ENCODE results near the gene KRTAP3-1. TPM values are rescaled to one million over a fixed set of nuclear protein-coding genes. Genes with fewer than 3 reads are reported as not detected.

KRTAP3-1 gene
- total RNA-seq, 5 donors from 2014 or later (not counting 1 experiment from before 2014, with no cell fraction given): not detected

- Mint-ChIP-seq H3K36me3 (no peaks in the 10 kb centered on the region), H3K27me3 (peaks cover 3 to 21% of the 10 kb centered on the region in 2 donors), H3K4me1 (no peaks in the 10 kb centered on the region), H3K4me3 (no peak overlapping the region), H3K9me3 (peaks cover 0 to 4% (median 3%) of the 10 kb centered on the region in 3 donors), H3K27ac (no peak overlapping the region)
- ATAC-seq (replicated peaks in 1 of 4): no peak
- Histone ChIP-seq H3K27me3 (replicated peaks in 1 of 2; ENCODE audit: control insufficient read depth in 2 of 2, extremely low read depth in 1 of 2, insufficient read depth in 2 of 2, low read length in 1 of 2) (no peaks in the 10 kb centered on the region), H3K36me3 (ENCODE audit: control insufficient read depth in 2 of 2, extremely low read depth in 1 of 2, insufficient read depth in 1 of 2, low read length in 1 of 2) (no peaks in the 10 kb centered on the region), H3K4me1 (ENCODE audit: control insufficient read depth in 1 of 2, extremely low read depth in 1 of 2, insufficient read depth in 2 of 2, low read length in 2 of 2) (no peaks in the 10 kb centered on the region), H3K4me3 (ENCODE audit: control insufficient read depth in 1 of 2, extremely low read depth in 1 of 2, low read length in 1 of 2) (no peak overlapping the region), H3K9me3 (no peaks in the 10 kb centered on the region), H3K27ac (ENCODE audit: low read length) (no peak overlapping the region)
- CTCF ChIA-PET: no interaction called here
- no peak for DNase-seq
- 85% methylated on average over 12 of the region's 13 CpGs for WGBS (ENCODE audit: insufficient coverage)
- POLR2A ChIA-PET: interaction anchor here in 1 of 2 donors (0.6 kb wide), 1 partner anchor 774 kb away, joined by 4 read pairs; no protein-coding TSS in a partner anchor
These were observed 7.8 kb upstream of the KRTAP3-1 start for GRCh38 chr17:41016578-41017215.

DNA sequence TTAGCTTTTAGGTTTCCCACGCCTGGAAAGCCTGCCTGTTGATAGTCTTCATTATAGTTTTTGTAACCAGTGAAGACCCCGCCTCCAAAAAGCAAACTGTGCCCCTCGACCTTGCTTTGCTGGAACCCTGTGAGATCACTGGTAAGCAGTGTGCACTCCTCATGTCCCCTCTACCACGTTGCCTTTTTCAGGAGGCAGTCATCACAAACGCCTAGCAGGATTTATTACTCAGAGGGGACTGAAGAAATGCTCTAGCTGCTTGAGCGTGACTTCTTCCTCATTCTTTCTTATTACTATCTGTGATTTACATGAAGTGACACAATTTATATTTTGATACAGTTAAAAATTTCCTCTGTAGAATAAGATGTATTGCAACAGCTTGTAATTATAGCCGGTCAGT is 6.5 kb upstream of the KRTAP3-1 start:
- POLR2A ChIA-PET: no interaction called here
- Histone ChIP-seq H3K36me3 (ENCODE audit: control insufficient read depth in 2 of 2, extremely low read depth in 1 of 2, insufficient read depth in 1 of 2, low read length in 1 of 2) (no peaks in the 10 kb centered on the region), H3K27ac (ENCODE audit: low read length) (no peak overlapping the region), H3K4me1 (ENCODE audit: control insufficient read depth in 1 of 2, extremely low read depth in 1 of 2, insufficient read depth in 2 of 2, low read length in 2 of 2) (no peaks in the 10 kb centered on the region), H3K9me3 (no peaks in the 10 kb centered on the region), H3K4me3 (ENCODE audit: control insufficient read depth in 1 of 2, extremely low read depth in 1 of 2, low read length in 1 of 2) (no peak overlapping the region), H3K27me3 (replicated peaks in 1 of 2; ENCODE audit: control insufficient read depth in 2 of 2, extremely low read depth in 1 of 2, insufficient read depth in 2 of 2, low read length in 1 of 2) (no peaks in the 10 kb centered on the region)
- no peaks in the 10 kb centered on the region for H3K4me1 Mint-ChIP-seq
- H3K4me3 Mint-ChIP-seq: no peak overlapping the region
- no peak overlapping the region for H3K27ac Mint-ChIP-seq
- DNase-seq (no peak), ATAC-seq (replicated peaks in 1 of 4) (no peak)
- no peaks in the 10 kb centered on the region for H3K36me3 Mint-ChIP-seq
- H3K27me3 Mint-ChIP-seq: peaks cover 3 to 15% of the 10 kb centered on the region in 2 donors
- CTCF ChIA-PET: no interaction called here
- 66% methylated on average over 4 of the region's 7 CpGs for WGBS (ENCODE audit: insufficient coverage)
- H3K9me3 Mint-ChIP-seq: no peaks in the 10 kb centered on the region

- WGBS (ENCODE audit: insufficient coverage): 55% methylated on average over 1 of the region's 1 CpG
- H3K36me3 ChIP-seq (ENCODE audit: control insufficient read depth in 2 of 2, extremely low read depth in 1 of 2, insufficient read depth in 1 of 2, low read length in 1 of 2): no peaks in the 10 kb centered on the region
- Mint-ChIP-seq H3K36me3 (no peaks in the 10 kb centered on the region), H3K27me3 (peaks cover 3 to 15% of the 10 kb centered on the region in 2 donors), H3K4me1 (no peaks in the 10 kb centered on the region), H3K4me3 (no peak overlapping the region), H3K9me3 (no peaks in the 10 kb centered on the region), H3K27ac (no peak overlapping the region)
- ATAC-seq (replicated peaks in 1 of 4) (no peak), DNase-seq (no peak)
- ChIA-PET POLR2A (interaction anchor here in 1 of 2 donors (0.6 kb wide), 1 partner anchor 89 kb away, joined by 3 read pairs; no protein-coding TSS in a partner anchor), CTCF (no interaction called here)
- no peaks in the 10 kb centered on the region for H3K9me3 ChIP-seq
- peaks cover 0 to 3% of the 10 kb centered on the region in 2 experiments for H3K27me3 ChIP-seq (replicated peaks in 1 of 2; ENCODE audit: control insufficient read depth in 2 of 2, extremely low read depth in 1 of 2, insufficient read depth in 2 of 2, low read length in 1 of 2)
- no peaks in the 10 kb centered on the region for H3K4me1 ChIP-seq (ENCODE audit: control insufficient read depth in 1 of 2, extremely low read depth in 1 of 2, insufficient read depth in 2 of 2, low read length in 2 of 2)
- H3K4me3 ChIP-seq (ENCODE audit: control insufficient read depth in 1 of 2, extremely low read depth in 1 of 2, low read length in 1 of 2): no peak overlapping the region
- H3K27ac ChIP-seq (ENCODE audit: low read length): no peak overlapping the region
These were observed 4.7 kb upstream of the KRTAP3-1 start for GRCh38 chr17:41013606-41014005.

DNA sequence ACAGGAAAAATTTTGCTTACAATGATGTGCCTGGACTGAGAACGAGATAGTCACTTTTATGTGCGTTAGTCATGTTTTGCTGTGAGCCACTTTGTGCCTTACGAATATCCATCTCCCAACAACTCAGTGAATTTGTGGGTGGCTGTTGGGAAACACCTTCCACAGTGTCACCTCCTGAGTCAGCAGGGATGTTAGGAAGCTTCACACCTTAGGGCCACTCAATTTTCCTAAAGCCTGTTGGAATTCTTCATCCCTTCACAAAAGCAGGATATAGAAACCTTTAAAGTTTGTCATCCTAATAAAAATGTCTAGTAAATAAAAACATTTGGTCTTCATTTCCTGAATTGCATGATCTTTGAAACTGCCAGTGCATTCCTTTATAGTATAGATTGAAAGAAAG is 4.3 kb upstream of the KRTAP3-1 start:
- no peaks in the 10 kb centered on the region for H3K36me3 Mint-ChIP-seq
- POLR2A ChIA-PET: interaction anchor here in 1 of 2 donors (0.6 kb wide), 1 partner anchor 89 kb away, joined by 3 read pairs; no protein-coding TSS in a partner anchor
- ATAC-seq (replicated peaks in 1 of 4): no peak
- CTCF ChIA-PET: no interaction called here
- H3K4me3 Mint-ChIP-seq: no peak overlapping the region
- H3K9me3 Mint-ChIP-seq: no peaks in the 10 kb centered on the region
- DNase-seq: no peak
- Histone ChIP-seq H3K9me3 (no peaks in the 10 kb centered on the region), H3K4me1 (ENCODE audit: control insufficient read depth in 1 of 2, extremely low read depth in 1 of 2, insufficient read depth in 2 of 2, low read length in 2 of 2) (no peaks in the 10 kb centered on the region), H3K36me3 (ENCODE audit: control insufficient read depth in 2 of 2, extremely low read depth in 1 of 2, insufficient read depth in 1 of 2, low read length in 1 of 2) (no peaks in the 10 kb centered on the region), H3K27ac (ENCODE audit: low read length) (no peak overlapping the region), H3K27me3 (replicated peaks in 1 of 2; ENCODE audit: control insufficient read depth in 2 of 2, extremely low read depth in 1 of 2, insufficient read depth in 2 of 2, low read length in 1 of 2) (peaks cover 0 to 5% of the 10 kb centered on the region in 2 experiments), H3K4me3 (ENCODE audit: control insufficient read depth in 1 of 2, extremely low read depth in 1 of 2, low read length in 1 of 2) (no peak overlapping the region)
- WGBS (ENCODE audit: insufficient coverage): 60% methylated on average over 1 of the region's 3 CpGs
- H3K27me3 Mint-ChIP-seq: peaks cover 3 to 15% of the 10 kb centered on the region in 2 donors
- no peaks in the 10 kb centered on the region for H3K4me1 Mint-ChIP-seq
- H3K27ac Mint-ChIP-seq: no peak overlapping the region

- no peaks in the 10 kb centered on the region for H3K4me1 Mint-ChIP-seq
- no peaks in the 10 kb centered on the region for H3K9me3 Mint-ChIP-seq
- no peaks in the 10 kb centered on the region for H3K4me1 ChIP-seq (ENCODE audit: control insufficient read depth in 1 of 2, extremely low read depth in 1 of 2, insufficient read depth in 2 of 2, low read length in 2 of 2)
- no peak overlapping the region for H3K4me3 Mint-ChIP-seq
- no peak for DNase-seq
- ChIA-PET CTCF (no interaction called here), POLR2A (no interaction called here)
- H3K27ac ChIP-seq (ENCODE audit: low read length): no peak overlapping the region
- H3K27me3 Mint-ChIP-seq: peaks cover under 1 to 13% of the 10 kb centered on the region in 2 donors
- H3K4me3 ChIP-seq (ENCODE audit: control insufficient read depth in 1 of 2, extremely low read depth in 1 of 2, low read length in 1 of 2): no peak overlapping the region
- H3K27ac Mint-ChIP-seq: no peak overlapping the region
- H3K36me3 Mint-ChIP-seq: no peaks in the 10 kb centered on the region
- H3K9me3 ChIP-seq: no peaks in the 10 kb centered on the region
- no peak for ATAC-seq (replicated peaks in 1 of 4)
- 70% methylated on average over 6 of the region's 6 CpGs for WGBS (ENCODE audit: insufficient coverage)
- H3K27me3 ChIP-seq (replicated peaks in 1 of 2; ENCODE audit: control insufficient read depth in 2 of 2, extremely low read depth in 1 of 2, insufficient read depth in 2 of 2, low read length in 1 of 2): peaks cover 0 to 5% of the 10 kb centered on the region in 2 experiments
- no peaks in the 10 kb centered on the region for H3K36me3 ChIP-seq (ENCODE audit: control insufficient read depth in 2 of 2, extremely low read depth in 1 of 2, insufficient read depth in 1 of 2, low read length in 1 of 2)
These were observed 3.6 kb upstream of the KRTAP3-1 start for GRCh38 chr17:41012326-41013120.

- H3K36me3 ChIP-seq (ENCODE audit: control insufficient read depth in 2 of 2, extremely low read depth in 1 of 2, insufficient read depth in 1 of 2, low read length in 1 of 2): no peaks in the 10 kb centered on the region
- no peaks in the 10 kb centered on the region for H3K4me1 ChIP-seq (ENCODE audit: control insufficient read depth in 1 of 2, extremely low read depth in 1 of 2, insufficient read depth in 2 of 2, low read length in 2 of 2)
- H3K4me3 Mint-ChIP-seq: no peak overlapping the region
- H3K4me1 Mint-ChIP-seq: no peaks in the 10 kb centered on the region
- H3K9me3 ChIP-seq: no peaks in the 10 kb centered on the region
- peaks cover 0 to 5% of the 10 kb centered on the region in 2 experiments for H3K27me3 ChIP-seq (replicated peaks in 1 of 2; ENCODE audit: control insufficient read depth in 2 of 2, extremely low read depth in 1 of 2, insufficient read depth in 2 of 2, low read length in 1 of 2)
- H3K27ac Mint-ChIP-seq: no peak overlapping the region
- no peak overlapping the region for H3K27ac ChIP-seq (ENCODE audit: low read length)
- DNase-seq (no peak), ATAC-seq (replicated peaks in 1 of 4) (no peak)
- POLR2A ChIA-PET: no interaction called here
- H3K27me3 Mint-ChIP-seq: peaks cover 0 to 2% of the 10 kb centered on the region in 2 donors
- no peak overlapping the region for H3K4me3 ChIP-seq (ENCODE audit: control insufficient read depth in 1 of 2, extremely low read depth in 1 of 2, low read length in 1 of 2)
- CTCF ChIA-PET: no interaction called here
- no peaks in the 10 kb centered on the region for H3K9me3 Mint-ChIP-seq
- no peaks in the 10 kb centered on the region for H3K36me3 Mint-ChIP-seq
These were observed 1.5 kb upstream of the KRTAP3-1 start for GRCh38 chr17:41010441-41010840.

All from T-cell (primary cell).